HG03565 (cell line): Measurements from ENCODE around the gene PRSS12.
"Not testable (repeated sequence)": the region's sequence is repeated elsewhere in the genome, so short reads cannot be mapped to it uniquely, and the experiment has no call there.

ENCODE experiments used
- ATAC-seq: cut with Tn5 transposase; IDR thresholded peaks from one replicate; pipeline ENCODE4 v1.9.1; 2021; ENCODE audit warnings: mild to moderate bottlenecking, moderate library complexity; ENCODE audit not compliant: unreplicated experiment

PRSS12 gene

GRCh38 chr4:118352843-118353533 lies at the start of gene PRSS12:
Gene PRSS12 (minus strand): TSS chr4:118353003. CDS start chr4:118352720, 283 bp downstream.
- ATAC-seq, result peak; percentile 97

- ATAC-seq, result no peak
These were observed 47.6 kb upstream of the PRSS12 start for GRCh38 chr4:118400356-118400755.

- ATAC-seq, result not testable (repeated sequence)
These were observed 47.1 kb upstream of the PRSS12 start for GRCh38 chr4:118399883-118400282.

GRCh38 chr4:118398226-118399090 lies 45.7 kb upstream of the PRSS12 start:
- peak; percentile 92 for ATAC-seq

- no peak for ATAC-seq
These were observed 44.8 kb upstream of the PRSS12 start for GRCh38 chr4:118397623-118397979.

- ATAC-seq, result no peak
These were observed 44.2 kb upstream of the PRSS12 start for GRCh38 chr4:118396881-118397622.

- no peak for ATAC-seq
These were observed 42.3 kb upstream of the PRSS12 start for GRCh38 chr4:118395057-118395644.

- ATAC-seq, result not testable (repeated sequence)
These were observed 39.7 kb upstream of the PRSS12 start for GRCh38 chr4:118392509-118392908.

- ATAC-seq, result no peak
These were observed 37.3 kb upstream of the PRSS12 start for GRCh38 chr4:118390121-118390520.

GRCh38 chr4:118389721-118390120 lies 36.9 kb upstream of the PRSS12 start:
- ATAC-seq, result no peak

GRCh38 chr4:118388606-118389005 lies 35.8 kb upstream of the PRSS12 start:
- ATAC-seq, result no peak

- ATAC-seq, result no peak
These were observed 29.1 kb upstream of the PRSS12 start for GRCh38 chr4:118381902-118382301.

- ATAC-seq, result no peak
These were observed 20.9 kb upstream of the PRSS12 start for GRCh38 chr4:118373614-118374255.

- no peak for ATAC-seq
These were observed 19.4 kb upstream of the PRSS12 start for GRCh38 chr4:118372251-118372650.

GRCh38 chr4:118369231-118369630 lies 16.4 kb upstream of the PRSS12 start:
- no peak for ATAC-seq

GRCh38 chr4:118367872-118368271 lies 15.1 kb upstream of the PRSS12 start:
- no peak for ATAC-seq

- no peak for ATAC-seq
These were observed 14.6 kb upstream of the PRSS12 start for GRCh38 chr4:118367361-118367760.

GRCh38 chr4:118363166-118363565 lies 10.4 kb upstream of the PRSS12 start:
- no peak for ATAC-seq

- ATAC-seq, result no peak
These were observed 8.4 kb upstream of the PRSS12 start for GRCh38 chr4:118361192-118361591.

- ATAC-seq, result no peak
These were observed 7.3 kb upstream of the PRSS12 start for GRCh38 chr4:118360106-118360505.

GRCh38 chr4:118357601-118358000 lies 4.8 kb upstream of the PRSS12 start:
- no peak for ATAC-seq
